Measurements from ENCODE around the gene IGSF21. TPM values are rescaled to one million over a fixed set of nuclear protein-coding genes. Genes with fewer than 3 reads are reported as not detected.

Gene IGSF21
- total and polyA plus RNA-seq, 2 donors from 2014 or later, result 1.4 to 6.6 TPM

GRCh38 chr1:18144916-18145647 is 37.5 kb downstream of the IGSF21 start:
- Histone ChIP-seq H3K4me1 (ENCODE audit: control insufficient read depth in 2 of 3, insufficient read depth in 2 of 3, low read depth in 1 of 3, low read length in 3 of 3) (peaks cover 0 to 6% (median 0%) of the 10 kb centered on the region in 3 donors), H3K9me3 (ENCODE audit: control insufficient read depth in 2 of 3, insufficient read depth in 1 of 3, low read length in 3 of 3) (no peaks in the 10 kb centered on the region), H3K36me3 (ENCODE audit: control insufficient read depth in 2 of 3, insufficient read depth in 3 of 3, low read length in 3 of 3) (no peaks in the 10 kb centered on the region), H3K27me3 (ENCODE audit: control insufficient read depth, insufficient read depth, low read length) (no peaks in the 10 kb centered on the region), H3K27ac (ENCODE audit: low read depth in 2 of 2, low read length in 2 of 2) (no peak overlapping the region), H3K4me3 (ENCODE audit: low read length in 3 of 3) (no peak overlapping the region), H3K9ac (ENCODE audit: low read length in 3 of 3) (no peak overlapping the region)
- DNase-seq, result peak in 3 of 5 donors; percentile 24 to 64 (median 47)
- no peak for TF ChIP-seq CTCF (IDR thresholded peaks at IDR 0.05; ENCODE audit: borderline replicate concordance, extremely low read depth, insufficient read depth)
- intact Hi-C loops (cut with DNase I), result no loop called here
- FAIRE-seq, result no peak

GRCh38 chr1:18145851-18146618 is 38.4 kb downstream of the IGSF21 start:
- DNase-seq, result peak in 1 of 5 donors; percentile 32
- no peak for FAIRE-seq
- intact Hi-C loops (cut with DNase I), result no loop called here

GRCh38 chr1:18146886-18147285 is 39.3 kb downstream of the IGSF21 start:
- no peak for TF ChIP-seq CTCF (IDR thresholded peaks at IDR 0.05; ENCODE audit: borderline replicate concordance, extremely low read depth, insufficient read depth)
- intact Hi-C loops (cut with DNase I), result no loop called here
- no peak for DNase-seq
- Histone ChIP-seq H3K4me1 (ENCODE audit: control insufficient read depth in 2 of 3, insufficient read depth in 2 of 3, low read depth in 1 of 3, low read length in 3 of 3) (peaks cover 0 to 6% (median 0%) of the 10 kb centered on the region in 3 donors), H3K27ac (ENCODE audit: low read depth in 2 of 2, low read length in 2 of 2) (no peak overlapping the region), H3K9ac (ENCODE audit: low read length in 3 of 3) (no peak overlapping the region), H3K9me3 (ENCODE audit: control insufficient read depth in 2 of 3, insufficient read depth in 1 of 3, low read length in 3 of 3) (no peaks in the 10 kb centered on the region), H3K4me3 (ENCODE audit: low read length in 3 of 3) (no peak overlapping the region), H3K27me3 (ENCODE audit: control insufficient read depth, insufficient read depth, low read length) (no peaks in the 10 kb centered on the region), H3K36me3 (ENCODE audit: control insufficient read depth in 2 of 3, insufficient read depth in 3 of 3, low read length in 3 of 3) (no peaks in the 10 kb centered on the region)
- FAIRE-seq, result no peak

More at GRCh38 chr1:18145851-18146618, 38.4 kb downstream of the IGSF21 start:
- Histone ChIP-seq H3K27me3 (ENCODE audit: control insufficient read depth, insufficient read depth, low read length) (no peaks in the 10 kb centered on the region), H3K4me1 (ENCODE audit: control insufficient read depth in 2 of 3, insufficient read depth in 2 of 3, low read depth in 1 of 3, low read length in 3 of 3) (peaks cover 0 to 6% (median 0%) of the 10 kb centered on the region in 3 donors), H3K9me3 (ENCODE audit: control insufficient read depth in 2 of 3, insufficient read depth in 1 of 3, low read length in 3 of 3) (no peaks in the 10 kb centered on the region), H3K36me3 (ENCODE audit: control insufficient read depth in 2 of 3, insufficient read depth in 3 of 3, low read length in 3 of 3) (no peaks in the 10 kb centered on the region), H3K4me3 (ENCODE audit: low read length in 3 of 3) (no peak overlapping the region), H3K27ac (ENCODE audit: low read depth in 2 of 2, low read length in 2 of 2) (no peak overlapping the region), H3K9ac (ENCODE audit: low read length in 3 of 3) (no peak overlapping the region)
- no peak for TF ChIP-seq CTCF (IDR thresholded peaks at IDR 0.05; ENCODE audit: borderline replicate concordance, extremely low read depth, insufficient read depth)
